ENCODE results near the gene SESTD1. TPM values are rescaled to one million over a fixed set of nuclear protein-coding genes. Genes with fewer than 3 reads are reported as not detected.
A peak's percentile ranks its signal among the peaks of the same experiment; 100 is the strongest.

The SESTD1 gene
- total and polyA plus RNA-seq, 2 of the 4 experiments (the other 2 are of a cell fraction), result 8.4 to 12.7 TPM

DNA sequence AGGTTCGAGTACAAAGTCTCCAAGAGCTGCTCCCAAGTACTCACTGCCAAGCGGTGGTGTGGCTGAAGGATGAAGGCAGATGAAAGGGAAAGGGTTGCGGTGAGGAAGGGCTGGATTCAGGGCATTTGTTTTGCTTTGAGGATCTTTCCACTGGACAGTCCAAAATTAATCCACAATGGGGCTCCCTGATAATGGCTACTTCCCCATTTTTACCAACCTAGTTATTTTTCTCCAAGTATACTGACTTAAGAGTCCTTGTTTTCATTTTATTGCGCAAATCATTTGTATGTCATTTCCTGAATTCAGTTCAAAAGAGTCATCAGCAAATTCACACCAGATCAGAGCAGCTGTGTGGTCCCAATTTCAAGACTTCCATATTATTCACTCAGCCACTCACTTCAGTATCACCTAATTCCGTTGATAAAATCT is 464 bp upstream of the SESTD1 start:
- POLR2A ChIA-PET (ENCODE audit: unreplicated experiment), result no interaction called here
- no peaks in the 10 kb centered on the region for H3K9me1 ChIP-seq (ENCODE audit: insufficient read depth, low read length)
- H4K91ac ChIP-seq (ENCODE audit: insufficient read depth, low read depth, low read length), result no peak overlapping the region
- H2AK9ac ChIP-seq (replicated peaks; ENCODE audit: low read depth, low read length, poor library complexity), result peak overlapping the region; percentile 92
- H3K14ac ChIP-seq (replicated peaks; ENCODE audit: low read depth, low read length), result peak overlapping the region; percentile 94
- TF ChIP-seq CEBPB (IDR thresholded peaks at IDR 0.05; ENCODE audit: low read depth, low read length) (peak; percentile 93), SMC3 (IDR thresholded peaks at IDR 0.05; ENCODE audit: low read depth, low read length) (no peak), RCOR1 (IDR thresholded peaks at IDR 0.05; ENCODE audit: insufficient replicate concordance, low read length) (no peak)
- H3K56ac ChIP-seq (ENCODE audit: extremely low read depth, insufficient read depth, low read length), result no peak overlapping the region
- H3K4me1 ChIP-seq (ENCODE audit: control insufficient read depth, insufficient read depth, low read length), result peaks cover 2% of the 10 kb centered on the region
- peak overlapping the region; percentile 37; the same call in 2 of the 3 replicates for H2BK15ac ChIP-seq (ENCODE audit: low read depth, low read length)
- DNase-seq, result peak; percentile 66
- no peaks in the 10 kb centered on the region; the same call in 1 of the 2 replicates for H4K20me1 ChIP-seq (ENCODE audit: insufficient read depth, low read length)
- no peaks in the 10 kb centered on the region for H3K27me3 ChIP-seq (ENCODE audit: control insufficient read depth, insufficient read depth, low read length)
- H3K79me1 ChIP-seq (ENCODE audit: low read depth in 1 of 2, low read length in 2 of 2), result peaks cover 3 to 13% of the 10 kb centered on the region in 2 experiments; a peak in 3 of 4 replicates
- peak overlapping the region; percentile 31; the same call in 1 of the 2 replicates for H2AK5ac ChIP-seq (ENCODE audit: low read depth, low read length)
- intact Hi-C loops (cut with micrococcal nuclease) (no loop called here), in situ Hi-C loops (cut with MboI; ENCODE audit: low sequenced_read_pairs) (no loop called here), dilution Hi-C loops (cut with HindIII; ENCODE audit: low sequenced_read_pairs, unreplicated experiment) (no loop called here)
- H4K8ac ChIP-seq (ENCODE audit: low read depth in 2 of 2, low read length in 2 of 2), result peak overlapping the region; percentile 26 to 94; a peak in 2 of 4 replicates
- H3K27ac ChIP-seq (ENCODE audit: insufficient read depth, low read length), result no peak overlapping the region; the same call in 1 of the 2 replicates
- H3K23ac ChIP-seq (ENCODE audit: low read depth, low read length), result peak overlapping the region; percentile 64
- H3K4me2 ChIP-seq (ENCODE audit: low read depth, low read length), result peak overlapping the region; percentile 85
- H3K18ac ChIP-seq (ENCODE audit: low read depth, low read length), result peak overlapping the region; percentile 71
- CTCF ChIA-PET, result interaction anchor here (0.5 kb wide), 1 partner anchor 40 kb away, joined by 3 read pairs; no protein-coding TSS in a partner anchor
- H2BK5ac ChIP-seq (ENCODE audit: low read depth, low read length, poor library complexity, severe bottlenecking), result peak overlapping the region; percentile 12
- H3K4ac ChIP-seq (ENCODE audit: low read depth, low read length), result peak overlapping the region; percentile 91
- peak overlapping the region; percentile 91 for H4K5ac ChIP-seq (ENCODE audit: low read depth, low read length)
- H3K9ac ChIP-seq (ENCODE audit: low read depth, low read length), result peak overlapping the region; percentile 8; the same call in 1 of the 2 replicates
- peak; percentile 8; the same call in 1 of the 2 replicates for ATAC-seq (ENCODE audit: low read depth)
- H3K9me3 ChIP-seq (ENCODE audit: control insufficient read depth, insufficient read depth, low read length), result no peaks in the 10 kb centered on the region
- H2BK120ac ChIP-seq (ENCODE audit: low read depth, low read length), result peak overlapping the region; percentile 79
- peak overlapping the region; percentile 93 for H2AFZ ChIP-seq (replicated peaks; ENCODE audit: low read length, poor library complexity)
- H3K36me3 ChIP-seq (ENCODE audit: control insufficient read depth, insufficient read depth, low read length), result no peaks in the 10 kb centered on the region
- no TSS peak for BruUV-seq (replicated peaks)
- H2BK20ac ChIP-seq (ENCODE audit: low read depth, low read length), result peak overlapping the region; percentile 8
- H3K4me3 ChIP-seq (ENCODE audit: insufficient read depth, low read depth, low read length), result peak overlapping the region; percentile 95
- 68% methylated on average over 2 of the region's 5 CpGs; no CpG with 5 or more reads in 1 of the 2 experiments for WGBS, 2 experiments (ENCODE audit: extremely low coverage in 2 of 2, insufficient read length in 1 of 2)
